Spleen (tissue), 7 donors: Measurements from ENCODE around the gene KCNJ10.

Experiments
- POLR2A ChIP-seq, 3 donors: fragments of 450-650 bp; IDR thresholded peaks; one replicate each; pipeline ENCODE4 v1.5.1; 2017; ENCODE audit warnings: antibody characterized with exemption in 3 of 3, mild to moderate bottlenecking in 1 of 3
- POLR2AphosphoS5 ChIP-seq, 3 donors: sonication (generic); formaldehyde crosslinking; IDR thresholded peaks; one replicate each; pipeline ENCODE4 v1.5.1; 2017; ENCODE audit warnings: antibody characterized with exemption in 3 of 3
- TF ChIP-seq, protein P1 (sequence below), 11 experiments: fragments of 200-600 bp in 7 of 11; fragments of 450-650 bp in 4 of 11; sonication (generic) in 4 of 11; IDR thresholded peaks in 8 of 11; conservative IDR thresholded peaks in 3 of 11; 1 replicate in 7 of 11; 2 replicates in 4 of 11; pipeline versions ENCODE4 v1.4.0 to v1.8.0; 2016 to 2021; ENCODE audit warnings: antibody characterized with exemption in 11 of 11, inconsistent platforms in 4 of 11, mild to moderate bottlenecking in 1 of 11
- donor health status: DM: no; HTN: no; CAD: no; lungs with moderate emphysema.
- donor health status: DM: no; HTN: no; CAD: no.
- donor health status: DM: no; HTN: no; CAD: no.

DNA sequence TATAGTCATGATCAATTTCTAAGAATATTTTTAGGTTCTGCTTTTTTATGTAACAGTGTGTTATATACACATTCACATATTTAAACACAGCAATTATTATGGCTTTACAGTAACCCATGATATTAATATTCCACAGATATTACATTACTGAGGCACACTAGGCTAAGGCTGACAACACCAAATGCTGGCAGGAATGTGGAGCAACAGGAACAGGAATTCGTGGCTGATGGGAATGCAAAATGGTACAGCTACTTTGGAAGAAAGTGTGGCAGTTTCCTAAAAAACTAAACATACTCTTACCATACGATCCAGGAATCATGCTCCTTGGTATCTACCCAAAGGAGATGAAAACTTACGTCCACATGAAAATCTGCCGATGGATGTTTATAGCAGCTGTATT, 9.5 kb upstream of the KCNJ10 start:
- TF ChIP-seq POLR2A (IDR thresholded peaks at IDR 0.05) (no peak), POLR2AphosphoS5 (IDR thresholded peaks at IDR 0.05) (no peak)
- TF ChIP-seq, protein P1, sequence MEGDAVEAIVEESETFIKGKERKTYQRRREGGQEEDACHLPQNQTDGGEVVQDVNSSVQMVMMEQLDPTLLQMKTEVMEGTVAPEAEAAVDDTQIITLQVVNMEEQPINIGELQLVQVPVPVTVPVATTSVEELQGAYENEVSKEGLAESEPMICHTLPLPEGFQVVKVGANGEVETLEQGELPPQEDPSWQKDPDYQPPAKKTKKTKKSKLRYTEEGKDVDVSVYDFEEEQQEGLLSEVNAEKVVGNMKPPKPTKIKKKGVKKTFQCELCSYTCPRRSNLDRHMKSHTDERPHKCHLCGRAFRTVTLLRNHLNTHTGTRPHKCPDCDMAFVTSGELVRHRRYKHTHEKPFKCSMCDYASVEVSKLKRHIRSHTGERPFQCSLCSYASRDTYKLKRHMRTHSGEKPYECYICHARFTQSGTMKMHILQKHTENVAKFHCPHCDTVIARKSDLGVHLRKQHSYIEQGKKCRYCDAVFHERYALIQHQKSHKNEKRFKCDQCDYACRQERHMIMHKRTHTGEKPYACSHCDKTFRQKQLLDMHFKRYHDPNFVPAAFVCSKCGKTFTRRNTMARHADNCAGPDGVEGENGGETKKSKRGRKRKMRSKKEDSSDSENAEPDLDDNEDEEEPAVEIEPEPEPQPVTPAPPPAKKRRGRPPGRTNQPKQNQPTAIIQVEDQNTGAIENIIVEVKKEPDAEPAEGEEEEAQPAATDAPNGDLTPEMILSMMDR (IDR thresholded peaks at IDR 0.05 in 8 of 11, conservative IDR thresholded peaks at IDR 0.05 in 3 of 11) = no peak
